ENCODE measurements around the gene TMEM101.

Gene TMEM101

GRCh38 chr17:44061446-44061845 lies 46.7 kb upstream of the TMEM101 start:
- H3K4me3 ChIP-seq (ENCODE audit: insufficient read depth, low read length, poor library complexity, severe bottlenecking): no peak overlapping the region
- H3K36me3 ChIP-seq (ENCODE audit: low read length): peaks cover 19% of the 10 kb centered on the region; the same call in 1 of the 2 replicates
- H3K9me2 ChIP-seq (replicated peaks; ENCODE audit: insufficient read depth, low read length): no peaks in the 10 kb centered on the region
- no peak overlapping the region for H3K27ac ChIP-seq (ENCODE audit: low read depth, low read length)
- H3K4me2 ChIP-seq (ENCODE audit: low read depth, low read length, poor library complexity, severe bottlenecking): no peak overlapping the region
- H2AFZ ChIP-seq (ENCODE audit: low read depth, low read length, severe bottlenecking): no peak overlapping the region
- H4K20me1 ChIP-seq (ENCODE audit: low read depth, low read length): no peaks in the 10 kb centered on the region
- 0 out of 2 replicates have a peak, but pooled peaks cover 4% of the 10 kb centered on the region for H3F3A ChIP-seq (ENCODE audit: insufficient read depth)
- H3K9me3 ChIP-seq (ENCODE audit: insufficient read depth, low read length): no peaks in the 10 kb centered on the region
- H3K9ac ChIP-seq (ENCODE audit: low read length): no peak overlapping the region
- H3K27me3 ChIP-seq (ENCODE audit: low read length): no peaks in the 10 kb centered on the region
- peaks cover 96% of the 10 kb centered on the region for H3K79me2 ChIP-seq (ENCODE audit: insufficient read depth, low read length)
- TF ChIP-seq CTCF (IDR thresholded peaks at IDR 0.05; ENCODE audit: insufficient read depth, low read length, poor library complexity, severe bottlenecking): no peak
- TF ChIP-seq EZH2phosphoT487 (conservative IDR thresholded peaks at IDR 0.05; ENCODE audit: low read length): no peak

GRCh38 chr17:44059101-44059892 lies 44.5 kb upstream of the TMEM101 start:
- H3F3A ChIP-seq (ENCODE audit: insufficient read depth): 0 out of 2 replicates have a peak, but pooled peaks cover 4% of the 10 kb centered on the region
- TF ChIP-seq EZH2phosphoT487 (conservative IDR thresholded peaks at IDR 0.05; ENCODE audit: low read length): no peak
- TF ChIP-seq CTCF (IDR thresholded peaks at IDR 0.05; ENCODE audit: insufficient read depth, low read length, poor library complexity, severe bottlenecking): no peak
- no peak overlapping the region for H3K9ac ChIP-seq (ENCODE audit: low read length)
- H3K27me3 ChIP-seq (ENCODE audit: low read length): no peaks in the 10 kb centered on the region
- no peak overlapping the region for H3K4me3 ChIP-seq (ENCODE audit: insufficient read depth, low read length, poor library complexity, severe bottlenecking)
- peaks cover 19% of the 10 kb centered on the region; the same call in 1 of the 2 replicates for H3K36me3 ChIP-seq (ENCODE audit: low read length)
- H3K9me3 ChIP-seq (ENCODE audit: insufficient read depth, low read length): no peaks in the 10 kb centered on the region
- H3K27ac ChIP-seq (ENCODE audit: low read depth, low read length): no peak overlapping the region
- H3K4me2 ChIP-seq (ENCODE audit: low read depth, low read length, poor library complexity, severe bottlenecking): no peak overlapping the region
- H4K20me1 ChIP-seq (ENCODE audit: low read depth, low read length): 0 out of 2 replicates have a peak, but pooled peaks cover 1% of the 10 kb centered on the region
- no peak overlapping the region for H2AFZ ChIP-seq (ENCODE audit: low read depth, low read length, severe bottlenecking)
- H3K9me2 ChIP-seq (replicated peaks; ENCODE audit: insufficient read depth, low read length): no peaks in the 10 kb centered on the region
- H3K79me2 ChIP-seq (ENCODE audit: insufficient read depth, low read length): peaks cover 94% of the 10 kb centered on the region

- no peak overlapping the region for H3K4me3 ChIP-seq (ENCODE audit: insufficient read depth, low read length, poor library complexity, severe bottlenecking)
- no peak overlapping the region for H3K9ac ChIP-seq (ENCODE audit: low read length)
- no peaks in the 10 kb centered on the region for H3K9me3 ChIP-seq (ENCODE audit: insufficient read depth, low read length)
- peaks cover 15% of the 10 kb centered on the region; the same call in 1 of the 2 replicates for H3K36me3 ChIP-seq (ENCODE audit: low read length)
- 0 out of 2 replicates have a peak, but pooled peaks cover 6% of the 10 kb centered on the region for H4K20me1 ChIP-seq (ENCODE audit: low read depth, low read length)
- H2AFZ ChIP-seq (ENCODE audit: low read depth, low read length, severe bottlenecking): no peak overlapping the region
- TF ChIP-seq EZH2phosphoT487 (conservative IDR thresholded peaks at IDR 0.05; ENCODE audit: low read length): no peak
- H3K79me2 ChIP-seq (ENCODE audit: insufficient read depth, low read length): peaks cover 86% of the 10 kb centered on the region
- no peak overlapping the region for H3K27ac ChIP-seq (ENCODE audit: low read depth, low read length)
- no peak overlapping the region for H3K4me2 ChIP-seq (ENCODE audit: low read depth, low read length, poor library complexity, severe bottlenecking)
- no peaks in the 10 kb centered on the region for H3K27me3 ChIP-seq (ENCODE audit: low read length)
- H3F3A ChIP-seq (ENCODE audit: insufficient read depth): no peaks in the 10 kb centered on the region
- H3K9me2 ChIP-seq (replicated peaks; ENCODE audit: insufficient read depth, low read length): no peaks in the 10 kb centered on the region
Observed at GRCh38 chr17:44053125-44053872, 38.5 kb upstream of the TMEM101 start.
